ENCODE results near the gene ANO1. TPM values are rescaled to one million over a fixed set of nuclear protein-coding genes. Genes with fewer than 3 reads are reported as not detected.

ANO1 gene
- total RNA-seq, 1 experiment from 2014 or later = 10.9 TPM

- no peak for DNase-seq
- Histone ChIP-seq H2BK12ac (ENCODE audit: insufficient read length, low read depth, low read length) (no peak overlapping the region), H3K23me2 (ENCODE audit: insufficient read length, low read depth, low read length, poor library complexity, severe bottlenecking) (no peaks in the 10 kb centered on the region), H2BK15ac (ENCODE audit: low read depth, low read length) (no peak overlapping the region), H3K9ac (ENCODE audit: extremely low read depth, insufficient read length, low read length) (no peak overlapping the region), H3K79me2 (ENCODE audit: insufficient read depth, low read length) (no peaks in the 10 kb centered on the region), H3K27ac (ENCODE audit: insufficient read length, low read depth, low read length) (no peak overlapping the region), H4K20me1 (ENCODE audit: control insufficient read depth, insufficient read depth, insufficient read length) (no peaks in the 10 kb centered on the region), H2AK5ac (ENCODE audit: insufficient read length, low read length) (no peak overlapping the region), H2BK20ac (ENCODE audit: low read depth, low read length, poor library complexity, severe bottlenecking) (no peak overlapping the region), H3K4me1 (ENCODE audit: insufficient read depth, low read length) (no peaks in the 10 kb centered on the region), H2AFZ (ENCODE audit: low read length) (no peak overlapping the region), H2BK5ac (ENCODE audit: insufficient read length, low read length) (no peak overlapping the region), H3K56ac (ENCODE audit: insufficient read length, low read depth, low read length) (no peak overlapping the region), H4K8ac (replicated peaks; ENCODE audit: insufficient read length, low read depth, low read length) (no peak overlapping the region), H2BK120ac (ENCODE audit: low read depth, low read length, poor library complexity, severe bottlenecking) (no peak overlapping the region), H3K9me3 (ENCODE audit: control insufficient read depth, low read depth, low read length) (no peaks in the 10 kb centered on the region), H3K27me3 (ENCODE audit: insufficient read depth, low read length) (no peaks in the 10 kb centered on the region), H3K4ac (ENCODE audit: low read depth, low read length) (no peak overlapping the region), H4K91ac (ENCODE audit: insufficient read length, low read depth, low read length) (no peak overlapping the region), H3K23ac (ENCODE audit: insufficient read length, low read depth, low read length) (no peak overlapping the region), H3K14ac (ENCODE audit: insufficient read depth, low read length) (no peak overlapping the region), H3K79me1 (ENCODE audit: insufficient read depth, low read depth, low read length, poor library complexity, severe bottlenecking) (no peaks in the 10 kb centered on the region), H3K18ac (ENCODE audit: insufficient read length, low read depth, low read length) (no peak overlapping the region), H3T11ph (ENCODE audit: low read length) (no peak overlapping the region), H4K5ac (ENCODE audit: insufficient read length, low read depth, low read length) (no peak overlapping the region), H3K4me2 (ENCODE audit: insufficient read depth, insufficient read length, low read length) (no peak overlapping the region)
- peaks cover 5% of the 10 kb centered on the region for H3K27me3 Mint-ChIP-seq (ENCODE audit: low read depth)
- H3K4me3 Mint-ChIP-seq = no peak overlapping the region
- no peaks in the 10 kb centered on the region for H3K9me3 Mint-ChIP-seq
- WGBS (ENCODE audit: extremely low coverage, insufficient read length, low lambda C conversion rate) = no CpG with 5 or more reads among the region's 17 CpGs
- peaks cover 0 to 5% (median 0%) of the 10 kb centered on the region in 3 experiments; a peak in 1 of 7 replicates for H3K36me3 Mint-ChIP-seq (ENCODE audit: insufficient read depth in 1 of 3, low read depth in 3 of 3)
- peak; percentile 31; the same call in 2 of the 3 replicates for TF ChIP-seq CTCF (conservative IDR thresholded peaks at IDR 0.05)
- H3K27ac Mint-ChIP-seq = peak overlapping the region; percentile 47 to 70 (median 59); a peak in 2 of 7 replicates
- H3K4me1 Mint-ChIP-seq = peaks cover 4 to 7% of the 10 kb centered on the region in 2 experiments
Observed at GRCh38 chr11:70167723-70168404, 89.7 kb downstream of the ANO1 start.

All from H9 (cell line).